GM23248 (cell line): ENCODE results near the gene TMEM151B.

Experiments
- EZH2 ChIP-seq: fragments of 200-600 bp; sonication (generic); IDR thresholded peaks from 2 replicates; pipeline ENCODE4 v1.6.1; 2018; ENCODE audit warnings: antibody characterized with exemption, mild to moderate bottlenecking; ENCODE audit not compliant: insufficient read depth, poor library complexity, severe bottlenecking
- EZH2phosphoT487 ChIP-seq: fragments of 200-600 bp; sonication (generic); IDR thresholded peaks from 2 replicates; pipeline ENCODE4 v1.6.1; 2018; ENCODE audit warnings: antibody characterized with exemption, moderate library complexity, mild to moderate bottlenecking, low read depth; ENCODE audit not compliant: insufficient read depth

GRCh38 chr6:44301782-44302564 is 31.7 kb downstream of the TMEM151B start:
- no peak for TF ChIP-seq EZH2phosphoT487
- TF ChIP-seq EZH2, result no peak
